ENCODE measurements around the gene NPHP4.

DNA sequence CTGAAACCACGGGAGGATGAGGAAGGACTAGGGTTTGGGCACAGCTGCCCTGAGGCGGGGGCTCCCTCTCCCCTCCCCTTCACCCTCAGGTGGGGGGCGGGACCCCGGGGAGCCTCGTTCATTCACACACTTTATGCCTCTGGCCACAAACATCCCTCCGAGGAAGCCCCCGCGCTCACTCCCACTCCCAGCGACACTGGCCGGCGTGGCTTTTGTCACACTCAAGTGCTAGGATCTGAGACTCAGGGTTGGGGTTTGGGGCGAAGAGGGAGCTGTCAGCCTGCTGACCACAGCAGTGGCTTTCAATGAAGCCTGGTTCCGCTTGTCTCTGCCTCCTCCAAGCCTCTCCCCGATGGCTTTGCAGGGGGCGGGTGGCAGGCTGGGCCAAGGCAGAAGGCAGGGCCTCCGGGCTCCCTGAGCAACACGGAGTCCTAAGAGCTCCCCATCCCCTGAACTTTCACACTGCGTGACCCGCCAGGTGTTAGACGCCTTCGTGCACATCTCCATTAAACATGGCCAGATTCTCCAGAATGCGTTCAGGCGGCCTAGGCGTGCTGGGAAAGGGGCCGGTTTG is 178.1 kb downstream of the NPHP4 start:
- TF ChIP-seq ZNF274 (IDR thresholded peaks at IDR 0.05; ENCODE audit: low read depth, low read length) (no peak), SUZ12 (IDR thresholded peaks at IDR 0.05; ENCODE audit: extremely low read depth, insufficient read depth, insufficient read length) (no peak)
